T-cell (primary cell): ENCODE data around the gene SMAD1. TPM values are rescaled to one million over a fixed set of nuclear protein-coding genes. Genes with fewer than 3 reads are reported as not detected.

ENCODE experiments used
- ATAC-seq, 4 experiments: fragments of 200-7000 bp in 3 of 4; fragments of 150-1000 bp in 1 of 4; cut with Tn5 transposase; replicated peaks in 1 of 4; 1 replicate in 3 of 4; 2 replicates in 1 of 4; pipeline ENCODE4 v1.10.0; 2021; ENCODE audit warnings: moderate library complexity in 3 of 4, mild to moderate bottlenecking in 2 of 4, moderate number of reproducible peaks in 1 of 4
- CTCF ChIA-PET, 2 donors: fragments of 300-600 bp; sonication (Branson Sonifier 250); formaldehyde crosslinking; loops; one replicate each; lab custom pipeline; 2022; ENCODE audit warnings: antibody characterized with exemption in 2 of 2; lab: Charles Lee
- POLR2A ChIA-PET, 2 donors: fragments of 300-600 bp; sonication (Branson Sonifier 250); formaldehyde crosslinking; loops; one replicate each; lab custom pipeline; 2022; ENCODE audit warnings: antibody characterized with exemption in 2 of 2; lab: Charles Lee
- DNase-seq, 35 experiments: peaks; one replicate each; pipeline versions ENCODE4 v3.0.0 to v3.0.0-alpha.2; 2013 to 2023
- H3K27ac ChIP-seq: one replicate; pipeline ENCODE4 v1.5.1; 2013; ENCODE audit warnings: low read length
- H3K27me3 ChIP-seq, 2 experiments: replicated peaks in 1 of 2; 1 replicate in 1 of 2; 2 replicates in 1 of 2; pipeline versions ENCODE4 v1.6.1 to v1.7.0; 2013; ENCODE audit warnings: low read length in 1 of 2, mixed read lengths in 1 of 2; ENCODE audit not compliant: control insufficient read depth in 2 of 2, insufficient read depth in 2 of 2; ENCODE audit errors: extremely low read depth in 1 of 2
- H3K36me3 ChIP-seq, 2 donors: 1 replicate in 1 of 2; 2 replicates in 1 of 2; pipeline versions ENCODE4 v1.6.1 to v1.7.0; 2013; ENCODE audit warnings: low read length in 1 of 2; ENCODE audit not compliant: control insufficient read depth in 2 of 2, insufficient read depth in 1 of 2; ENCODE audit errors: extremely low read depth in 1 of 2
- H3K4me1 ChIP-seq, 2 experiments: 1 replicate in 1 of 2; 2 replicates in 1 of 2; pipeline versions ENCODE4 v1.6.1 to v1.7.0; 2013; ENCODE audit warnings: low read length in 2 of 2, mixed read lengths in 1 of 2; ENCODE audit not compliant: insufficient read depth in 2 of 2, control insufficient read depth in 1 of 2; ENCODE audit errors: extremely low read depth in 1 of 2
- H3K4me3 ChIP-seq, 2 donors: 1 replicate in 1 of 2; 2 replicates in 1 of 2; pipeline versions ENCODE4 v1.5.1 to v1.7.0; 2013; ENCODE audit warnings: mild to moderate bottlenecking in 2 of 2, low read length in 1 of 2, moderate library complexity in 1 of 2; ENCODE audit not compliant: control insufficient read depth in 1 of 2; ENCODE audit errors: extremely low read depth in 1 of 2
- H3K9me3 ChIP-seq: 2 replicates; pipeline ENCODE4 v1.7.0; 2013
- H3K27ac Mint-ChIP-seq, 2 donors: one replicate each; pipeline ENCODE4 v1.8.0; 2020 to 2021; ENCODE audit warnings: mild to moderate bottlenecking in 2 of 2, mixed read lengths in 2 of 2
- H3K27me3 Mint-ChIP-seq, 2 donors: one replicate each; pipeline ENCODE4 v1.8.0; 2021 to 2022; ENCODE audit warnings: mixed read lengths in 2 of 2
- H3K36me3 Mint-ChIP-seq: one replicate; pipeline ENCODE4 v1.8.0; 2021; ENCODE audit warnings: mixed read lengths
- H3K4me1 Mint-ChIP-seq, 3 donors: one replicate each; pipeline ENCODE4 v1.8.0; 2020 to 2022; ENCODE audit warnings: mixed read lengths in 3 of 3, mild to moderate bottlenecking in 1 of 3
- H3K4me3 Mint-ChIP-seq, 3 donors: one replicate each; pipeline ENCODE4 v1.8.0; 2020 to 2022; ENCODE audit warnings: mild to moderate bottlenecking in 3 of 3, mixed read lengths in 3 of 3, moderate library complexity in 3 of 3
- H3K9me3 Mint-ChIP-seq, 3 donors: one replicate each; pipeline ENCODE4 v1.8.0; 2020 to 2022; ENCODE audit warnings: mixed read lengths in 3 of 3
- WGBS: methylation state at CpG from one replicate; pipeline ENCODE4 v1.1.5; 2013; ENCODE audit warnings: missing lambda C conversion rate; ENCODE audit not compliant: insufficient coverage; 5-methylcytosine and 5-hydroxymethylcytosine counted together
- total RNA-seq, 35 experiments: library from RNA in 6 of 35; stranded (reverse) in 6 of 35; fragments of 120-200 nt in 1 of 35; gene quantifications; one replicate each; pipeline versions ENCODE4 v1.2.1 to v1.2.4 and lab custom pipeline; 2013 to 2026

SMAD1 gene
- total RNA-seq, 5 donors from 2014 or later (not counting 1 experiment from before 2014, with no cell fraction given) = 1.0 to 8.7 (median 1.5) TPM

- ATAC-seq = no peak
- no peaks in the 10 kb centered on the region for H3K9me3 Mint-ChIP-seq
- no peak for DNase-seq
- Histone ChIP-seq H3K9me3 (no peaks in the 10 kb centered on the region), H3K36me3 (no peaks in the 10 kb centered on the region), H3K4me1 (peaks cover 0 to 4% of the 10 kb centered on the region in 2 experiments), H3K4me3 (no peak overlapping the region), H3K27ac (no peak overlapping the region), H3K27me3 (no peaks in the 10 kb centered on the region)
- H3K36me3 Mint-ChIP-seq = no peaks in the 10 kb centered on the region
- no peak overlapping the region for H3K27ac Mint-ChIP-seq
- no peak overlapping the region for H3K4me3 Mint-ChIP-seq
- peaks cover 0 to 7% of the 10 kb centered on the region in 2 donors for H3K27me3 Mint-ChIP-seq
- H3K4me1 Mint-ChIP-seq = no peaks in the 10 kb centered on the region
- ChIA-PET CTCF (no interaction called here), POLR2A (no interaction called here)
These were observed 16.8 kb downstream of the SMAD1 start for GRCh38 chr4:145498430-145498829.

GRCh38 chr4:145501051-145501660 is 19.5 kb downstream of the SMAD1 start:
- ATAC-seq (no peak), DNase-seq (no peak)
- WGBS = 41% methylated on average over 2 of the region's 3 CpGs
- Histone ChIP-seq H3K36me3 (no peaks in the 10 kb centered on the region), H3K4me1 (peaks cover 0 to 4% of the 10 kb centered on the region in 2 experiments), H3K9me3 (no peaks in the 10 kb centered on the region), H3K27ac (no peak overlapping the region), H3K27me3 (no peaks in the 10 kb centered on the region), H3K4me3 (no peak overlapping the region)
- peaks cover 0 to 7% of the 10 kb centered on the region in 2 donors for H3K27me3 Mint-ChIP-seq
- no peaks in the 10 kb centered on the region for H3K9me3 Mint-ChIP-seq
- H3K4me1 Mint-ChIP-seq = no peaks in the 10 kb centered on the region
- no peaks in the 10 kb centered on the region for H3K36me3 Mint-ChIP-seq
- POLR2A ChIA-PET = no interaction called here
- H3K4me3 Mint-ChIP-seq = no peak overlapping the region
- no peak overlapping the region for H3K27ac Mint-ChIP-seq
- CTCF ChIA-PET = no interaction called here

- no peaks in the 10 kb centered on the region for H3K9me3 ChIP-seq
- POLR2A ChIA-PET = no interaction called here
- no peak overlapping the region for H3K4me3 ChIP-seq
- H3K36me3 Mint-ChIP-seq = no peaks in the 10 kb centered on the region
- H3K36me3 ChIP-seq = no peaks in the 10 kb centered on the region
- DNase-seq (no peak), ATAC-seq (no peak)
- peaks cover 0 to 4% of the 10 kb centered on the region in 2 experiments for H3K4me1 ChIP-seq
- no peaks in the 10 kb centered on the region for H3K9me3 Mint-ChIP-seq
- WGBS = 100% methylated on average over 1 of the region's 5 CpGs
- no peak overlapping the region for H3K27ac ChIP-seq
- peaks cover 0 to 7% of the 10 kb centered on the region in 2 donors for H3K27me3 Mint-ChIP-seq
- CTCF ChIA-PET = no interaction called here
- H3K27me3 ChIP-seq = no peaks in the 10 kb centered on the region
- H3K4me1 Mint-ChIP-seq = no peaks in the 10 kb centered on the region
- no peak overlapping the region for H3K27ac Mint-ChIP-seq
- no peak overlapping the region for H3K4me3 Mint-ChIP-seq
These were observed 21.2 kb downstream of the SMAD1 start for GRCh38 chr4:145502809-145503208.

- H3K36me3 Mint-ChIP-seq = no peaks in the 10 kb centered on the region
- CTCF ChIA-PET = no interaction called here
- H3K4me3 ChIP-seq = no peak overlapping the region
- no peaks in the 10 kb centered on the region for H3K4me1 Mint-ChIP-seq
- H3K9me3 ChIP-seq = no peaks in the 10 kb centered on the region
- no peak overlapping the region for H3K4me3 Mint-ChIP-seq
- no peaks in the 10 kb centered on the region for H3K9me3 Mint-ChIP-seq
- ATAC-seq (no peak), DNase-seq (no peak)
- WGBS = no CpG with 5 or more reads among the region's 6 CpGs
- H3K27ac ChIP-seq = no peak overlapping the region
- H3K27me3 Mint-ChIP-seq = peaks cover 0 to 7% of the 10 kb centered on the region in 2 donors
- H3K27me3 ChIP-seq = no peaks in the 10 kb centered on the region
- POLR2A ChIA-PET = no interaction called here
- H3K27ac Mint-ChIP-seq = no peak overlapping the region
- peaks cover 0 to 4% of the 10 kb centered on the region in 2 experiments for H3K4me1 ChIP-seq
- no peaks in the 10 kb centered on the region for H3K36me3 ChIP-seq
These were observed 21.9 kb downstream of the SMAD1 start for GRCh38 chr4:145503486-145504072.

GRCh38 chr4:145505995-145506394 is 24.3 kb downstream of the SMAD1 start:
- Histone ChIP-seq H3K9me3 (no peaks in the 10 kb centered on the region), H3K4me3 (no peak overlapping the region), H3K4me1 (peaks cover 0 to 3% of the 10 kb centered on the region in 2 experiments), H3K27ac (no peak overlapping the region), H3K36me3 (no peaks in the 10 kb centered on the region), H3K27me3 (no peaks in the 10 kb centered on the region)
- ChIA-PET POLR2A (no interaction called here), CTCF (no interaction called here)
- H3K27me3 Mint-ChIP-seq = no peaks in the 10 kb centered on the region
- no CpG with 5 or more reads among the region's 3 CpGs for WGBS
- no peak for ATAC-seq
- H3K4me3 Mint-ChIP-seq = no peak overlapping the region
- no peak overlapping the region for H3K27ac Mint-ChIP-seq
- no peaks in the 10 kb centered on the region for H3K36me3 Mint-ChIP-seq
- DNase-seq = no peak
- H3K4me1 Mint-ChIP-seq = no peaks in the 10 kb centered on the region
- no peaks in the 10 kb centered on the region for H3K9me3 Mint-ChIP-seq

GRCh38 chr4:145507636-145508035 is 26.0 kb downstream of the SMAD1 start:
- WGBS = no CpG with 5 or more reads among the region's 1 CpG

More at GRCh38 chr4:145507636-145508035, 26.0 kb downstream of the SMAD1 start:
- Histone ChIP-seq H3K4me1 (no peaks in the 10 kb centered on the region), H3K27ac (no peak overlapping the region), H3K9me3 (peaks cover under 1% of the 10 kb centered on the region), H3K27me3 (no peaks in the 10 kb centered on the region), H3K36me3 (no peaks in the 10 kb centered on the region), H3K4me3 (no peak overlapping the region)
- no peaks in the 10 kb centered on the region for H3K36me3 Mint-ChIP-seq
- ChIA-PET CTCF (interaction anchor here in 1 of 2 donors (0.6 kb wide), 1 partner anchor 10 kb away, joined by 3 read pairs; no protein-coding TSS in a partner anchor), POLR2A (no interaction called here)
- H3K4me1 Mint-ChIP-seq = no peaks in the 10 kb centered on the region
- no peak for ATAC-seq
- no peak for DNase-seq
- peaks cover 5 to 12% (median 10%) of the 10 kb centered on the region in 3 donors for H3K9me3 Mint-ChIP-seq
- H3K27ac Mint-ChIP-seq = no peak overlapping the region
- no peak overlapping the region for H3K4me3 Mint-ChIP-seq
- no peaks in the 10 kb centered on the region for H3K27me3 Mint-ChIP-seq
